NCI-H2171 treated with DMSO at 0.1 percent for 48 hours (cell line): ENCODE results near the gene MAN1C1.

Experiments used
- DNase-seq: peaks from one replicate; lab custom pipeline; 2025; lab: John Stamatoyannopoulos, UW

MAN1C1 gene

DNA sequence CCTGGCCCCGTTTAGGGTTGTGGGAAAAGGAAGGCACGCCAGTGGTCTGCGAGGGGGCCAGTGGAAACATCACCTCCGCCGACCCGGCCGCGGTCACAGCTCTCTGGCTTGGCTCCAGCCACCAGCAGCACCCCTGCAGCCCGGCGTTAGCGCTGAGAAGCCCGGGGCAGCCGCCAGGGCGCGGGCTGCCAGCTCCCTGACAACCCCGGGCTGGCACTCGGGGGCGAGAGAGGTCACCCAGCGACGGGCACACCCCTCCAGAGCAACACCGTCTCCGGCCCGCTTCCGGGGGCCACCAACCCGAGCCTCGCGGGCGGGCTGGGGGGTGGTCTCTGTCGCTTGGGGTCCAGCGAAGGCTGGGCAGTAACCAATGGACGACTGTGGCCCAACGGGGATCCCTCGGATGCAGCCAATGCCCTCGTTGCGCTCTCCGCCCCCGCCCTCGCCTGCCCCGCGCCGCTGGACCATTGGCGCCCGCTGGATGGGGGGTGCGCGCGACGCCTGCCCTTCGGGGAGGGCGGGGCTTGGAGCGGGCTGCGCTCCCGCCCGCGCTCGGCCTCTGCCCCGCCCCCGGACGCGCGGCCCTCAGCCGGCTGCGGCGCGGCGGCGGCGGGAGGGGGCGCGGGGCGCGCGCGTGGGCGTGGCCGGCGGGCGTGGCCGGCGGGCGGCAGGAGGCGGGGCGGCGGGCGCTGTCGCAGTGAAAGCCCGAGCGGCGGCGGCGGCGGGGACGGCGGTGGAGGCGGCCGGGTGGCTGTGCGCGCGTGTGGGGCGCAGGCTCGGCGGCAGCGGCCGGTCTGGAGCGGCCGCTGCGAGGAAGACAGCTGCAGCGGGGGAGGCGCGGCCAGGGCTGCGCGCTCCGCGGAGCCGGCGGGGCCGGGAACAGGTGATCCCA is at the start of gene MAN1C1:
TSS of gene MAN1C1 (plus strand) at position 697 of the 892 bp plus-strand sequence. CDS start 1,007 bp downstream, outside the sequence.
- DNase-seq = peak; percentile 81

DNA sequence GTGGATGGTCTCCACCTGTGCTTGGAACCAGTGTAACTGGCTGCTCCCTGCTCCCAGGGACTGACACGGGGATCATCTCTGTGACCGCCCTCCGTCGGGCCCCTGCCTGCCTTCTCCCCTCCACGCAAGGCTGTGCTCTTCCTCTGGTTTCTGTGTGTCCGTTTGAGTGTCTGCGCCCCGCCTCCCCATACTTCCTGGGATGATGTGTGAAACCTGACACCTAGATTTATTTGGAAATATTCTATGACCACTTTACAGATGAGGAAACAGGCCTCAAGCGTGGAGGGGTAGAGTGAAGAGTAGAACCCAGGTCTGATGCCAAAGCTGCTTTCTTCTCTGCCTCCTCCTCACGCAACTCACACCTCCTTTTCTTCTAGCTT is 48.9 kb upstream of the MAN1C1 start:
- no peak for DNase-seq

DNA sequence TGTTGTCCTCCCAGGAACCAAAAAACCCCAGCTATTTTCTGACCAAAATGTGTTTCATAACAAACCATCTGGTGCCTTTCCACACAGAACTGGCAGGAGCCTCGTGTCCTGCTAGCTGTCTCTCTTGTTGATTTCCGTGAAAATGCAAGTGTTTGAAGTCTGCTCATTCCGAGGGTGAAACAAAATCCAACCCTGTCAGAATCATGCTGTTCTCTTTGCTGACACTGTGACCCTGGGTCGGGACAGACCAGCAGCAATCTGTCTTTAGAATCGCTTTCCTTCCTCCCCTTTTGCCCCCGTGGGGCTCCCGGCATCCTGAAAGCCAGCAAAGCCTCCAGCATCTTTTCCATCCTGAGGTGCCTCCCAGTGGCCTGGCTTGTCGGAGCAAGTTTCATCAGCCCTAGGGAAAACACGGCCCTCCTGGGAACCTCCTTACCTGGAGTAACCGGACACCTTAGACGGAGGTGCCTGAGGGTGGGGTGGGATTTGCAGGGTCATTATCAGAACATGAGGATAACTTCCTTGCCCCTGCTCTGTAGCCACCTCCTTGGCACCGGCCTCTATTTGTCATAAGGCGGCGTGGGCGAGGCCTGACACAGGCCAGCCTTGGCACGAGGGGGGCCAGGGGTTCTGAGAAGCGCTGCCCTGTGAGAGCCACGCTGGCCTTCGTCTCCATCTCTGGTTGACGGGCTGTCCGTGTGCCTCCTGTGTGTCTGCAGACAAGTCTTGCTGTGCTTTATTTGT is 48.3 kb upstream of the MAN1C1 start:
- peak; percentile 97 for DNase-seq

DNA sequence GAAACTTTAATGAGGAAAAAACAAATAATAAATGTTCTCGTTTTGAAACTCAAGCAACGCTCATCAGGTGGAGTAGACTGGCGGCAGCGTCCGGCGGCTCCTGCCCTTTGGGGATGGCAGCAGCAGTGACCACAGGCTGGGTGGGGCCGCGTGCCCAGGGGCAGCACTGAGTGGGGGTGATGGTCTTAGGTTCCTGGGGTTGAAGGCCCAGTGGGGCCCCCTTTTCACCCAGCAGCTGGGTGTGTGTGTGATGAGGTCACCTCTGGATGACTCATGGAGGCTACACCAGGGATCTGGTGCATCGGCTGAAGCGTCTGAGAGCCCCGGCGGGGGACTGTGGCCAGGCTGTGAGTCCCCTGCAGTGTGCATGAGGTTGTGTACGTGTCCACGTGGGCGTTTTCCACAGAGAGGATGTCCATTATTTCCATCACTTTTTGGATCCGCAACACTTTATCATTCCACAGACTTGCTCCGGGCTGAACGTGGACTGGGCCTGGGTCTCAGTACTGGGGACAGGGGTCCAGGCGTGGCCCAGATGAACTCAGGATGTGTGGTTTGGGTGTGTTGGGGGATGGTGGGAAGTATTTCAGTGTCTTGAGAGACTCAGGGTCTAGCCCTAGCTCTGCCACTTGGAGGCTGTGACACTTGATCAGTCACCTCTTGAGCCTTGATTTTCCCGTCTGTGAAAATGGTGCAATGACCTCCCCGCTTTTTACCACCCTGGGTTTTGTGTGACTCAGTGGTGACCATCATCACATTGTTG is 47.6 kb upstream of the MAN1C1 start:
- peak; percentile 59 for DNase-seq

DNA sequence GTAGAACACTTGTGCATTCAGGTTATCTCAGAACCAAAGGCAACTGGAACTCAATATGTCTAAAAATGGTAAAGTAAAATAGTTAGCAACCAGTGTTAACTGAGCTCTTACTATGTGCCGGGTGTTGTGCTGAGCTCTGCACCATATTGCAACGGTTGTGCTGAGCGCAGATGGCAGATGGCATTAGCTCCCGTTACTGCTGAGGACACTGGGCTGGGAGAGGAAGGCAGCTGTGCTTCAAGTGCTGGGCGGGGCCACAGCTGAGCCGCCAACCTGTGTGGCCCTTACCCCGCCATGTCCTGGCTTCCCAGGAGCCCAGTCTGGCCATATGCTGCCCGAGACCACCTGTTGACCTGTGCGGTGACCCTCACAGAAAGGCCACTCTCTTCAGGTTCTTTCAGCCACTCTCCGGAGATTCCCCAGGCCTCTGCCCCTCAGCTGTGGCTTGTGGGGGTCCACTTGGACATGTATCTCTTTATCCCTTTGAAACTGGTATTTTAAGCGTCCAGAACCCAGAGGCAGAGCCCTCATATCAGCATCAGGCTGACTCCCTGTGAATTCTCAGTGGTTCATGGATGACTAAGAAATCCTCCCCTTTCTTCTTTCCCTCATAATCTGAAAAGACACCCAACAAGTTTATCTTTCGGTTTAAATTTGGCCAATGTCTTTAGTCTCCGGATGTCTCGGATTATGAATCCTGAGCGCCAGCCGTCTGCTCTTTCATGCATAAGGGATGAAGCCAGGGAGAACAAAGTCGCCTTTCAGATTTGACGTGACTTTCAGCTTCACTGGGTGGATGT is 46.8 kb upstream of the MAN1C1 start:
- peak; percentile 96 for DNase-seq

DNA sequence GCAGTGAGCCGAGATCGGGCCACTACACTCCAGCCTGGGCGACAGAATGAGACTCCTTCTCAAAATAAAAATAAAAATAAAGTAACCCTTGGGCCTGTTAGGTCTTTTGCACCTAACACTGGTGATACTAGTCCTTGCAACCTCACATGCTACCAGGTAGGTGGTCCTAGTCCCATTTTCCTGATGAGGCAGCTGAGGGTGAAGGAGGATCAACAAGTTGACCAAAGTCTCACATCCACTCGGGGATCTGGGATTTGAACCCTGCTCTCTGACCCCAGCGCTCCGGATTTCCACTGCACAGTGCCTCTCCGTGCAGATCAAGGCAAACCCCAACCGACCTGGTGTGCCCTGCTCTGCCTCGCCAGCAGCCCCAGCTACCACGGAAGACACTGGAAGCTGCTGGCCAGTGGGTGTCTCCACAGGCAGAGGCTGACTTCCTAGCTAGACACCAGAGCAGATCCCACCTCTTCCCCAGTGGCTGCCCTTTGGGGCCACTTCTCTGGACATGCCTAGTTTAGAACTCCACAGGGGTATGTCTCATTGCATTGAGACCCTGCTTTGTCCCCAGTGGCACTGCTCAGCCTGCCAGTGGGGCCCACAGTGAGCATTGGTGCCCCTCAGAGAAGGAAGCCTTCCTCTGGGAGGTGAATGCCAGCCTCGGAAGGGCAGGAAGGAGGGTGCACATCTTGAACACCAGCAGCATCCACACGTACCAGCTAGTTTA is 45.6 kb upstream of the MAN1C1 start:
- DNase-seq = no peak

DNA sequence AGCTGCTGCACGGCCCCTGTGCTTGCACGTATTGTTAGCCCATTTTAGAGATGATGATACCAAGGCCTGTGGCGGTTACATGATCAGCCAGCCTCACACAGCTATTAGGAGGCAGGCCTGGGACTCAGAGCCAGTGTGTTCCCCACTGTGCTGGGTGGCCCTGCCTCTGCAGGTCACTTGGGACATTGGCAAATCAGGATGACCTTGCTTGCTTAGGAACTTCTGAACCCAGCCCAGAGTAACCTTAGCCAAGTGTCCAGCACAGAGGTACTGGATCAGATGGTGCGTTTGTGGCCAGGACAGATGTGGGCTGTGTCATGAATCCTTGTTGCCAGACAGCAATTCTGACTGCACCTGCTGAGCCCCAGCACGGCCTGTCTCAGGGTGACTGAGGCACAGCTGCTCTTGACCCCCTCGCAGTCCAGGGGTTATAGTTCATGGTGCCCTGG is 45.0 kb upstream of the MAN1C1 start:
- DNase-seq = no peak

DNA sequence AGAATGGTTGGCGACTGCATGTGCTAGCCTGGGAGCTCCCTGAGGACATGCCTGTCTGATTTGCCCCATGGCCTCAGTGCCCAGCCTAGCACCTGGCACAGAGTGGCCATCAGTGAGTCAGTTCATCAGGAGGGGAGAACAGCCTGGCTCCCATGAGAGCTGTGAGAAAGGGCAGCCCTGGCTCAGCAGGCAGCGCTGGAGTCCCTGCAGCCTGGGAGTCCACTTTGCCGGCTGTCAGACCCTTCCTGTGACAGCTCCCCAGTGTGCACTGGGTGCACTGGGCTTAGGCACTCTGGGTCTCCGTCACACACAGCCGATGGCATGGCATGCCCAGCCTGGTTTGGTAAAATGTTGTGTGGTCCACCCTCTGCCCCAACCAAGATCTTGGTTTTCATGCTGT is 44.5 kb upstream of the MAN1C1 start:
- DNase-seq = no peak

DNA sequence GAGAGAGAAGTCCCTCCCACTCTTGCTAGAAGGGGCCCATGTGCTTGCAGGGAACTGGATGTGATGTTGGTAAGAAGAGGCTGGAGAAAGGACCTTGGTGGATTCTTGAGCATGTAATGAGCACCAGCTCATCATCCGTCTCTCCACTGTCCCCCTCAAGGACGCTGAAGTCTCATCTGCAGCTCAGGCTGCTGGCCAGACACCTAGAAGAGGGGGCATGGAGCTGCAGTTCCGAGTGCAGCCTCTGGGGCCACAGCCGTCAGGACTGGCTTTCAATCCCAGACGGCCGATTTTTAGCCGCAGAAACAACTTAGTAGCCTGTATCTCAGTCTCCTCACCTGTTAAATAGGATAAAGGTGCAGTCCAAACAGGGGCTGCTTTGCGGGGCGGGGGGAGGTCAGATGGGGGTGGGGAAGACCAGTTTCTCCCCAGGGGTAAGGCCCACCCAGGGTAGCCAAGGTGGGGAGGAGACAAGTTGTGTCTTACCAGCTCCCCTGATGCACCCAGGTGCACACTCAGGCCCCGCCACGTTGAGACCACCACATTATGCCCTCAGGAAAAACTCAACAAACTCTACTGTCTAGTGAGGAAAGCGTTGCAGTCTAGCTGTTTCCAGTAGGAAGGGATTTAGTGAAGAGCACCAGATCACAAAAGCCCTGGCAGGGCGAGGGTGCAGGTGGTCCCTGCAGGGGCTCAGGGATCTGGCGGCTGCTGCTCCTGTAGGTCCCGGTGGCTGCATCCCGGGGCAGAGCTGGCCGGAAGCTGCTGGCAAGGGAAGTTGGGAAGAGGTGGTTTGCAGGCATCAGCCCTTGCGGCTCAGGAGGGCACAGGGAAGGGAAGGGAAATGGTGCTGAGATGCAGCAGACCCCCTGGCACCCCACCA is 43.6 kb upstream of the MAN1C1 start:
- DNase-seq = peak; percentile 31

DNA sequence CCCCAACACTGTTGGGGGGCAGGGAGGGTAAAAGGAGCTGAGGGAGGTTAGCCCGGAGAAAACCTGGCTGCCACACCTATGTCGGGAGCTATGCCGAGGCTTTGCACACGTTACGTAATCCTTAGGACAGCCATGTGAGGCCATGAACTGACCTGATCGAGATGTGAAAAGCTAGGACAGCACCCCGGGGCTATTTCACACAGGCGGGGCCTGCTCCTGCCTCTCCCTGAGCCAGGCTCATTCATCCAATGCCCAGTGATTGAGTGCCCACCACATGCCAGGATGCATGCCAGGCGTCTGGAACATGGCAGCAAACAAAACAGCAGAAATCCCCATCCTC is 43.0 kb upstream of the MAN1C1 start:
- DNase-seq = no peak

DNA sequence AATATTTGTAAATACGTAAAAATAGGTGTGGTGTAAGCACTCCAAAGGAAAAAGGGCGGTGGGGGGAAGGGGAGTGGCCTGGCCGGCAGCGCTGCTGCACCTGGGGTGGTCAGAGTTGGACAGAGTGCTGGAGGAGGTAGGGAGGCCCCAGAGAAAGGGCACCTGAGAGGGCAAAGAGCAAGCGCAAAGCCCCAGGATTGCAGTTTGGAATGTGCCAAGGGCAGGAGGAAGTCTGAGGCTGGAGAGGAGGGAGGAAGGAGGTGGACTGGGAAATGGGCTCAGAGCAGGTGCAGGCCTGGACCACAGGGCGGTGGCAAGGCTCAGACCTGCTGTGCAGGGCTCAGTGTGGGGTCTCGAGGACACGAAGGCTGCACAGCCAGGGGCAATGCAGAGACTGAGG is 42.6 kb upstream of the MAN1C1 start:
- no peak for DNase-seq

DNA sequence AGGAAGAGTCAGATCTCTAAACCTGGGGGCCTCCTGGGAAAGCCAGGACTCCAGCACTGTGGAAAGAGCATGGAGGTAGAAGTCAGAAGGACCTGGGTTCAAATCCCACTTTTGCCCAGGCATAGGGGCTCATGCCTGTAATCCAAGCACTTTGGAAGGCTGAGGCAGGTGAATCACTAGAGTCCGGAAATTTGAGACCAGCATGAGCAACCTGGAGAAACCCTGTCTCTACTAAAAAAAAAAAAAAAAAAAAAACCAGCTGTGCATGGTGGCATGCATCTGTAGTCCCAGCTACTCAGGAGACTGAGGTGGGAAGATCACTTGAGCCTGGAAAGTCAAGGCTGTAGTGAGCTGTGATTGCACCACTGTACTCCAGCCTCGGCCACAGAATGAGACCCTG is 41.4 kb upstream of the MAN1C1 start:
- peak; percentile 80 for DNase-seq

DNA sequence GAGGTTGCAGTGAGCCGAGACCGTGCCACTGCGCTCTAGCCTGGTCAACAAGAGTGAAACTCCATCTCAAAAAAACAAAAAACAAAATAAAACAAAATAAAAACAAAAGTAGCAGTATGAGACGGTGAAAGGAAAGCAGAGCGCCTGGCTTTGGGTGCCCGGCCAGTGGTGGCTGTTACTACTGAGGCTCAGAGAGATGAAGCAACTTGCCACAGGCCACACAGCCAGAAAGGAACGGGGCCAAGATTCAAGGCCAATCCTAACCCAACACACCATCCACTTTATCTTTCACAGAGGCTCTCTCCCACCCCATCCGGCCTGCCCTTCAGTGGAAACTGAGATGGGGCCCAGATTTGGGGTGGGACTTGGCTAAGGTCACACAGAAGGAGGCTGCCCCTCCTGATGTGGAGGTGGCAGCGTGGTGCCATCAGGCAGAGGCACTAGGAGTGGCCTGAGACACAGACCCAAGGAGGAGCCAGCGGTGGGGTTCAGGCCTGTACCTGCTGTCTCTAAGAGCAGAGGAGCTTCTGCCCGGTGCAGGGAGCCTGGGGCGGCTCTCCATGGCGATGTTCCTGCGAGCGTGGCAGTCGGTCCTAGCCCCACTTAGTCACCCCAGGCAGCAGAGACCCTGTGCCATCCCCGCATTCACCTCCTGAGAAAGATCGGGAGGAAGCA is 40.0 kb upstream of the MAN1C1 start:
- no peak for DNase-seq

DNA sequence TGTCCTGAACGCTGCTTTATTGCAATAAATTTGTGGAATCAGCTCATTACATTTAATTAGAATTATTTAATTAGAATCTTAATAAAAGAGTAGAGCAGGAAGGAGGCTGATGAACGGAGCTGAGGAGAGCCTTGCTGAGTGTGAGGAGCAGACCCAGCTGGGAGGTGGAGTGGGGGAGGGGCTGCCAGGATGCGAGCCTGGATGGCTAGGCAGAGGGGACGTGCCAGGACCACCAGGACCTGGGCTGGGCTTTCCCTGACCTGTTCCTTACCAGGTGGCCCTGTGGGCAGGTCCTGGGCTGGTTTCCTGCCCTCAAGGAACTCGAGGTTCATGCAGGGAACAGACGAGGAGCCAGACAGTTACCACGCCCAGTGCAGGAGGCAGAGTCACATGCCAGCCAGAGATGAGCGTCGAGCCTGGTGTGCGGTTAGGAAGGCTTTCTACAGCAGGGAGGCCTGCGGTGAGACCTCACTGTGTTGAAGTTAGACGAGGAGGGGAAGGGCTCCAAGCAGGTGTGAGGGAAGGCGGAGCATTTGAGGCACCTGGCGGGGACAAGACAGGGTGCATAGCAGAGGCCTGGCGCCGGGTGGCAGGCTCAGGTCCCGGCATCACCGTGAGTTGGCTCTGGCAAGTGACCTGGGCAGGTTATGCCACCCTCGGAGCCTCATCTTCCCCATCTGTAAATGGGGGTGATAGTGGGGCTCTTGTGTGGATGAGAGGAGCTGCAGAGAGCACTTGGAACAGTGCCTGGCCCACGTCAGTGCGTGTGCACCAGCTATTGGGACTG is 39.3 kb upstream of the MAN1C1 start:
- DNase-seq = no peak

DNA sequence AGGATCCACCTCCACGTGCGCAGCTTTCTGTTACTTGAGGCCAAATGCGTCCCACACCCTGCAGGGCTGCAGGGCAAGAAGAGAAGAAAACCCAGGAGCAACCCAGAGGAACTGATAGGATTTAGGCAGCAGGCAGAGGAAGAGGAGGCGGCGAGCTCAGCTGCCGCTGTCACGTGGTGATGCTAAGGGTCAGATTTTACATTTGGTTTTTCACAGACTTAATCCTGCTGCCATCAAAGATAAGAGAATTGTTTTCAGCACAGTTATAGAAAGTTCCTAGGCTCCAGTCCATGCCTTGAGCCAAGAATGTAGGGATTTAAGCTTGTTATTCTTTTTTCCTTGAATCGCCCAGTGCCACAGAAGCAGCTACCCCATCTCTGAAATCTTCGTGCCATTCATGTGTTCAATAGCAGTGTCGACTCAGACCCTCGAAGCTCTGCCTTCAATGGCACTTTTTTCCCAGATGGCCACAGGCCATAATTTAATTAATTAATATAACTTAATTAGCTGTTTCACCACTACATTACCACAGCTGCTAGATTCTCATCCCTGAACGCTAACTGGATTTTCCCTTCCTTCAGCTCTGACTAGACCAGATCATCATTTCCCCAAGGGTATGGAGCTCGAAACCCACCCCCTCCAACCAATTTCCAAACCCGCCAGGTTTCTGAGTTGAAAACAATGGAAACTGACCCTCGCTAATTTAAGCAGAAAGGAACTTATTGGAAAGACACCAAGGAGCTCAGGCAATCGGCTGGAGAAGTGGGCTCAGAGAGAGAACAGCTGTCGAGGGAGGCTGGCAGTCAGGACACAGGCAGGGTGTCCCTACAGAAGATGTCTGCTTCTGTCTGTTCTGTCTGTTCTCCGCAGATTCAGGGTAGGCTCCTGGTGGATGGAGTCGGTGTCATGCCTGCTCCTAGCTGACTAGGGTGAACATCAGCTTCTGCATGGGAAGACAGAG is 37.0 kb upstream of the MAN1C1 start:
- peak; percentile 32 for DNase-seq

DNA sequence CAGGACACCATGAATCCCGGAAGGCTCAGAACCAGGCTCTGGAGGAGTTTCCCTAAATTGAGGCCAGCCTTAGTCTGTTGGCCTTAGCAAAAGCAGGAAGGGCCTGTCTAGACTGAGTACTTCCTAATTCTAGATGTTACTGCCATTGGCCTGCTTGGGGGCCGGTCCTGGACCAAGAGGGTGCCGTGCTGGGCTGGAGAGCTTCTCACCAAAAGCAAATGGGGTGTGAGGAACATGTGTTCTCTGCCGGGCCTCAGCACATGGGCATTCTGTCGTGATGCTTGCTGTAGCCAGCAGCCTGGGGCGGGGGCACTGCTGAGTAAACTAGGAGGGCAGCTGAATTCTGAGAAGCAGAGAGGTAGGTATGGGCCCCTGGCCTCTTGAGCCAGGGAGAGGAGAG is 35.7 kb upstream of the MAN1C1 start:
- no peak for DNase-seq

DNA sequence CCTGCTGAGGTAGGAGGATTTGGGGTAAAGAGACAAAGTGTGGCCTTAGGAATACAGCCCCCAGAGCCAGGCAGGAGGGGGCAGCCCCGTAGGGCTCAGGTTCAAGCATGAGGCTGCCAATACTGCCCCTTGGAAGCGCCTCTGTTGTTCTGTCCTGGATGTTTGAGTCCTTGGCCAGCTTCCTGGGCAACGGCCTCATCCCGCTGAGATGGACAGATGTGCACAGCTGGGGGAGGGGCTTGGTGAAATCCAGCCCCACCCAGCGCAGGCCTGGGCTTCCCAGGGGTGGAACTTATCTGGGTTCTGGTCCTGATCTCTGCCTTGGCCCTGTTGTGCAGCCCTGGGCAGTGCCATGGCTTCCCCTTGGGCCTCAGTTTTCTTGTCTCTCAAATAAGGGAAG is 34.8 kb upstream of the MAN1C1 start:
- no peak for DNase-seq
